Measurements from ENCODE around the gene APPL1.

- TF ChIP-seq CTCF (IDR thresholded peaks at IDR 0.05) (no peak), EZH2 (IDR thresholded peaks at IDR 0.05) (no peak), EZH2phosphoT487 (IDR thresholded peaks at IDR 0.05) (no peak)
Observed at GRCh38 chr3:57244946-57245345, 17.4 kb downstream of the APPL1 start.
